IMR-90 (cell line): ENCODE data around the gene NRXN2. TPM values are rescaled to one million over a fixed set of nuclear protein-coding genes. Genes with fewer than 3 reads are reported as not detected.
"Not testable (repeated sequence)": the region's sequence is repeated elsewhere in the genome, so short reads cannot be mapped to it uniquely, and the experiment has no call there.

Experiments used
- ATAC-seq: fragments of 200-7000 bp; cut with Tn5 transposase; 2 replicates; pipeline ENCODE4 v1.9.1; 2020; ENCODE audit warnings: low read depth, mild to moderate bottlenecking, moderate library complexity
- BruUV-seq: library from RNA; stranded (reverse); fragments of 400-500 nt; replicated peaks from 2 replicates; lab custom pipeline; 2021; lab: Mats Ljungman, UMichigan
- CTCF ChIA-PET: fragments of 300-600 bp; formaldehyde crosslinking; extraction: SDS; loops from one replicate; lab custom pipeline; 2021; ENCODE audit warnings: antibody characterized with exemption; lab: Yijun Ruan, JAX
- POLR2A ChIA-PET: fragments of 300-600 bp; sonication (Branson Sonifier 250); formaldehyde crosslinking; loops from one replicate; lab custom pipeline; 2022; ENCODE audit warnings: antibody characterized with exemption; ENCODE audit not compliant: unreplicated experiment; lab: Charles Lee
- DNase-seq: peaks from one replicate; pipeline ENCODE4 v3.0.0; 2013
- H2AFZ ChIP-seq: replicated peaks from 2 replicates; pipeline ENCODE3; 2013; ENCODE audit warnings: low read length, mild to moderate bottlenecking; ENCODE audit not compliant: poor library complexity
- H2AK5ac ChIP-seq: 2 replicates; pipeline ENCODE4 v1.6.1; 2013; ENCODE audit warnings: low read depth, low read length, inconsistent platforms
- H2AK9ac ChIP-seq: replicated peaks from 2 replicates; pipeline ENCODE3; 2013; ENCODE audit warnings: mild to moderate bottlenecking, low read depth, low read length, moderate library complexity; ENCODE audit not compliant: poor library complexity
- H2BK120ac ChIP-seq: 2 replicates; pipeline ENCODE4 v1.6.1; 2013; ENCODE audit warnings: low read depth, low read length, inconsistent platforms
- H2BK15ac ChIP-seq: 3 replicates; pipeline ENCODE4 v1.6.1; 2013; ENCODE audit warnings: low read depth, low read length, inconsistent platforms
- H2BK20ac ChIP-seq: 2 replicates; pipeline ENCODE4 v1.6.1; 2013; ENCODE audit warnings: low read depth, mild to moderate bottlenecking, inconsistent platforms, low read length, moderate library complexity
- H2BK5ac ChIP-seq: 2 replicates; pipeline ENCODE4 v1.6.1; 2013; ENCODE audit warnings: mild to moderate bottlenecking, low read depth, low read length, inconsistent platforms; ENCODE audit not compliant: poor library complexity, severe bottlenecking
- H3K14ac ChIP-seq: replicated peaks from 2 replicates; pipeline ENCODE4 v1.6.1; 2013; ENCODE audit warnings: low read depth, low read length, inconsistent platforms
- H3K18ac ChIP-seq: 2 replicates; pipeline ENCODE4 v1.6.1; 2013; ENCODE audit warnings: low read depth, low read length, control low read depth
- H3K23ac ChIP-seq: 2 replicates; pipeline ENCODE4 v1.6.1; 2013; ENCODE audit warnings: low read depth, low read length, inconsistent platforms
- H3K27ac ChIP-seq: 2 replicates; pipeline ENCODE4 v1.5.1; 2013; ENCODE audit warnings: mild to moderate bottlenecking, control low read depth, low read length; ENCODE audit not compliant: insufficient read depth
- H3K27me3 ChIP-seq: 2 replicates; pipeline ENCODE4 v1.6.1; 2013; ENCODE audit warnings: low read length; ENCODE audit not compliant: control insufficient read depth, insufficient read depth
- H3K36me3 ChIP-seq: 2 replicates; pipeline ENCODE4 v1.6.1; 2013; ENCODE audit warnings: low read length, mixed read lengths; ENCODE audit not compliant: control insufficient read depth, insufficient read depth
- H3K4ac ChIP-seq: 2 replicates; pipeline ENCODE4 v1.6.1; 2013; ENCODE audit warnings: low read depth, low read length, inconsistent platforms
- H3K4me1 ChIP-seq: 2 replicates; pipeline ENCODE4 v1.6.1; 2013; ENCODE audit warnings: low read length, mixed read lengths; ENCODE audit not compliant: control insufficient read depth, insufficient read depth
- H3K4me2 ChIP-seq: 2 replicates; pipeline ENCODE4 v1.6.1; 2013; ENCODE audit warnings: low read depth, mild to moderate bottlenecking, control low read depth, low read length, moderate library complexity
- H3K4me3 ChIP-seq: 2 replicates; pipeline ENCODE4 v1.5.1; 2013; ENCODE audit warnings: low read depth, mild to moderate bottlenecking, control low read depth, low read length, moderate library complexity; ENCODE audit not compliant: insufficient read depth
- H3K56ac ChIP-seq: 2 replicates; pipeline ENCODE4 v1.6.1; 2013; ENCODE audit warnings: low read length, inconsistent platforms; ENCODE audit not compliant: insufficient read depth; ENCODE audit errors: extremely low read depth
- H3K79me1 ChIP-seq, 2 experiments: 2 replicates each; pipeline ENCODE4 v1.6.1; 2013; ENCODE audit warnings: low read length in 2 of 2, inconsistent platforms in 1 of 2, low read depth in 1 of 2
- H3K9ac ChIP-seq: 2 replicates; pipeline ENCODE4 v1.6.1; 2013; ENCODE audit warnings: low read depth, low read length, control low read depth
- H3K9me1 ChIP-seq: 2 replicates; pipeline ENCODE4 v1.6.1; 2013; ENCODE audit warnings: low read length, inconsistent platforms; ENCODE audit not compliant: insufficient read depth
- H3K9me3 ChIP-seq: 2 replicates; pipeline ENCODE4 v1.6.1; 2013; ENCODE audit warnings: low read length; ENCODE audit not compliant: control insufficient read depth, insufficient read depth
- H4K20me1 ChIP-seq: 2 replicates; pipeline ENCODE4 v1.6.1; 2013; ENCODE audit warnings: low read length, inconsistent platforms; ENCODE audit not compliant: insufficient read depth
- H4K5ac ChIP-seq: 2 replicates; pipeline ENCODE4 v1.6.1; 2013; ENCODE audit warnings: mild to moderate bottlenecking, low read depth, low read length, control low read depth
- H4K8ac ChIP-seq, 2 experiments: 2 replicates each; pipeline ENCODE4 v1.6.1; 2013; ENCODE audit warnings: low read depth in 2 of 2, low read length in 2 of 2, control low read depth in 1 of 2, inconsistent platforms in 1 of 2
- H4K91ac ChIP-seq: 2 replicates; pipeline ENCODE4 v1.6.1; 2013; ENCODE audit warnings: low read depth, low read length, inconsistent platforms; ENCODE audit not compliant: insufficient read depth
- WGBS, 2 experiments: methylation state at CpG; one replicate each; pipeline versions ENCODE4 v1.1.5 to v1.1.7; 2013; ENCODE audit warnings: missing lambda C conversion rate in 2 of 2; ENCODE audit not compliant: insufficient read length in 1 of 2; ENCODE audit errors: extremely low coverage in 2 of 2; 5-methylcytosine and 5-hydroxymethylcytosine counted together
- dilution Hi-C: fragments of 300-500 bp; cut with HindIII; formaldehyde crosslinking; loops from one replicate; pipeline ENCODE4 v1.14.3; 2018; ENCODE audit warnings: low sequenced_read_pairs; ENCODE audit not compliant: unreplicated experiment
- in situ Hi-C: fragments of 300-500 bp; cut with MboI; formaldehyde crosslinking; loops from 3 replicates; pipeline ENCODE4 v1.14.3; 2019; ENCODE audit warnings: low sequenced_read_pairs, inconsistent platforms, mixed read lengths
- intact Hi-C: fragments of 100-400 bp; cut with micrococcal nuclease; formaldehyde crosslinking; loops from 2 replicates; pipeline ENCODE4 v1.10.0; 2022
- polyA plus RNA-seq, 3 experiments: library from polyadenylated mRNA; depleted of rRNA; stranded (reverse); fragments of >200 nt; gene quantifications; 2 replicates each; pipeline ENCODE4 v1.2.3, GENCODE V29; 2012; ENCODE audit warnings: low replicate concordance in 1 of 3
- total RNA-seq: library from RNA; depleted of rRNA; stranded (reverse); fragments of >200 nt; gene quantifications from 2 replicates; pipeline ENCODE4 v1.2.3, GENCODE V29; 2012

The NRXN2 gene
- total and polyA plus RNA-seq, 2 of the 4 experiments (the other 2 are of a cell fraction) = 0.18 to 0.22 TPM

DNA sequence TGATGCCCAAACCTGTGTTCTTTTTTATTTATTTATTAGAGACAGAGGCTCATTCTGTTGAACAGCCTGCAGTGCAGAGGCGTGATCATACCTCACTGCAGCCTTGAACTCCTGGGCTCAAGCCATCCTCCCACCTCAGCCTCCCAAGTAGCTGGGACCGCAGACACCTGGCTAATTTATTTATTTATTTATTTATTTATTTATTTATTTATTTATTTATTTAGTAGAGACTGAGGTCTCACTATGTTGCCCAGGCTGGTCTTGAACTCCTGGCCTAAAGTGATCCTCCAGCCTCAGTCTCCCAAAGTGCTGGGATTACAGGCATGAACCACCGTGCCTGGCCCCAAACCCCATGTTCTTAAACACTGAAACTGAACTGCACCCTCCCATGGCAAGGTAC, 161.6 kb downstream of the NRXN2 start:
- H3K14ac ChIP-seq, H3K4ac ChIP-seq, DNase-seq, H3K4me1 ChIP-seq, dilution Hi-C loops, H3K18ac ChIP-seq, H2BK120ac ChIP-seq, H3K36me3 ChIP-seq, intact Hi-C loops, H2AK5ac ChIP-seq, H2BK5ac ChIP-seq, H4K91ac ChIP-seq, H3K4me2 ChIP-seq, H2AK9ac ChIP-seq, H3K27ac ChIP-seq, CTCF ChIA-PET, H4K8ac ChIP-seq, H2BK15ac ChIP-seq, H3K9me1 ChIP-seq, in situ Hi-C loops, POLR2A ChIA-PET, H2AFZ ChIP-seq, ATAC-seq, H4K5ac ChIP-seq, H3K9me3 ChIP-seq, H3K23ac ChIP-seq, H3K9ac ChIP-seq, H2BK20ac ChIP-seq, H3K56ac ChIP-seq, H3K79me1 ChIP-seq, BruUV-seq, H4K20me1 ChIP-seq, H3K4me3 ChIP-seq: not testable (repeated sequence)
- H3K27me3 ChIP-seq = peaks cover 22% of the 10 kb centered on the region
- WGBS, 2 experiments = no CpG with 5 or more reads among the region's 3 CpGs
